Erythroblast (primary cell): Measurements from ENCODE around the gene SNRNP27.

Source experiments
- GATA1 ChIP-seq: IDR thresholded peaks from 2 replicates; pipeline ENCODE4 v1.6.1; 2011; ENCODE audit warnings: low read depth, mild to moderate bottlenecking, control low read depth, low read length, moderate library complexity
- POLR2A ChIP-seq: IDR thresholded peaks from 2 replicates; pipeline ENCODE4 v1.6.1; 2011; ENCODE audit warnings: mild to moderate bottlenecking, low read length

DNA sequence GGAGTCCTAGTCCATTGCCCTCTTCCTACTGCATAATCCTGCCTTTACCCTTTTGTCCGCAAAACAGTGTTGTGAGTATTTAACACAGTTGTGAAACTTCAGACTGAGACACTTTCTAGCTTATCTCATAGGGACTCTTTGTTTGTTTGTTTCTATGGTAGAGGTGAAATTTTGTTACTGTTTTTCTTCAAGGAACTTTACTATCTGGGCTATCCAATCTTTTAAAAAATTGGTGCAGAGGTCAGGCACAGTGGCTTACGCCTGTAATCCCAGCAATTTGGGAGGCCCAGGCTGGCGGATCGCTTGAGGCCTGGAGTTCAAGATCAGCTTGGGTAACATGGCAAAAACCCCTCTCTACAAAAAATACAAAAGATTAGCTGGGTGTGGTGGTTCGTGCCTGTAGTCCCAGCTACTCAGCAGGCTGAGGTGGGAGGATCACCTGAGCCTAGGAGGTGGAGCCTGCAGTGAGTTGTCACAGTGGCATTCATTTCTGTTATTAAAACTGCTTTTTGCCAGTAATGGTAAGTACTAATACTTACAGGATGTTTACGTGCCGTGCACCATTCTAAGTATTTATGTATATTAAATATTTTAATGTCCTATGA, 45.5 kb upstream of the SNRNP27 start:
- no peak for TF ChIP-seq POLR2A
- TF ChIP-seq GATA1: no peak
